ENCODE measurements around the gene CAMK1D.
A peak's percentile ranks its signal among the peaks of the same experiment; 100 is the strongest.

The CAMK1D gene

GRCh38 chr10:12531305-12532220 lies 182.2 kb downstream of the CAMK1D start (continued):
- no peak for TF ChIP-seq ZSCAN18 (tag by site-specific recombination; IDR thresholded peaks at IDR 0.05)
- no peak for TF ChIP-seq ZFP69B (tag by site-specific recombination; IDR thresholded peaks at IDR 0.05)
- TF ChIP-seq ZFP41 (tag by site-specific recombination; IDR thresholded peaks at IDR 0.05; ENCODE audit: borderline replicate concordance), result no peak

- Histone ChIP-seq H3K36me3 (ENCODE audit: control insufficient read depth in 2 of 2, insufficient read depth in 1 of 2, low read length in 2 of 2) (no peaks in the 10 kb centered on the region), H3K9me3 (ENCODE audit: control insufficient read depth, insufficient read depth, low read depth, low read length) (no peaks in the 10 kb centered on the region; the same call in 1 of the 2 replicates), H3K4me3 (ENCODE audit: low read depth, low read length) (no peak overlapping the region), H3K27ac (ENCODE audit: extremely low read depth, low read depth, low read length) (no peak overlapping the region), H3K4me1 (ENCODE audit: control insufficient read depth, insufficient read depth, low read length) (peaks cover 13% of the 10 kb centered on the region)
- ChIA-PET CTCF (no interaction called here), POLR2A (no interaction called here)
- no peak for TF ChIP-seq ZNF610 (tag by site-specific recombination; IDR thresholded peaks at IDR 0.05; ENCODE audit: borderline replicate concordance)
- TF ChIP-seq ZNF654 (tag by site-specific recombination; IDR thresholded peaks at IDR 0.05; ENCODE audit: low read depth), result no peak
- TF ChIP-seq KLF9 (tag by site-specific recombination; IDR thresholded peaks at IDR 0.05; ENCODE audit: low read depth), result no peak
- no peak for TF ChIP-seq ZNF621 (tag by site-specific recombination; IDR thresholded peaks at IDR 0.05)
Measured at GRCh38 chr10:12533151-12533550, 183.8 kb downstream of the CAMK1D start.

- no peak overlapping the region for H3K27ac ChIP-seq (ENCODE audit: extremely low read depth, low read depth, low read length)
- no peaks in the 10 kb centered on the region; the same call in 1 of the 2 replicates for H3K9me3 ChIP-seq (ENCODE audit: control insufficient read depth, insufficient read depth, low read depth, low read length)
- CTCF ChIA-PET, result no interaction called here
- no peak overlapping the region for H3K4me3 ChIP-seq (ENCODE audit: low read depth, low read length)
- peaks cover 13% of the 10 kb centered on the region for H3K4me1 ChIP-seq (ENCODE audit: control insufficient read depth, insufficient read depth, low read length)
- H3K36me3 ChIP-seq (ENCODE audit: control insufficient read depth in 2 of 2, insufficient read depth in 1 of 2, low read length in 2 of 2), result no peaks in the 10 kb centered on the region
- TF ChIP-seq ZNF140 (tag by site-specific recombination; IDR thresholded peaks at IDR 0.05) (no peak), ZNF37A (tag by site-specific recombination; IDR thresholded peaks at IDR 0.05) (no peak), ZFP3 (tag by site-specific recombination; IDR thresholded peaks at IDR 0.05; ENCODE audit: low read depth) (no peak), BCL6B (tag by site-specific recombination; IDR thresholded peaks at IDR 0.05) (no peak), ZNF610 (tag by site-specific recombination; IDR thresholded peaks at IDR 0.05; ENCODE audit: borderline replicate concordance) (no peak), ZNF280D (tag by site-specific recombination; IDR thresholded peaks at IDR 0.05) (0 out of 2 replicates have a peak, but pooled peaks have one; percentile 48), SETDB1 (IDR thresholded peaks at IDR 0.05; ENCODE audit: insufficient read length, low read length) (peak; percentile 56)
- POLR2A ChIA-PET, result no interaction called here
Measured at GRCh38 chr10:12533723-12534122, 184.4 kb downstream of the CAMK1D start.

All from HEK293 (cell line).